Fibroblast of pulmonary artery (primary cell): ENCODE data around the gene TTC27.
A peak's percentile ranks its signal among the peaks of the same experiment; 100 is the strongest.

Experiments
- DNase-seq: peaks from one replicate; pipeline ENCODE4 v3.0.0-alpha.2; 2010; ENCODE audit warnings: low read depth
- H3K4me3 ChIP-seq: replicated peaks from 2 replicates; pipeline ENCODE4 v1.5.1; 2011; ENCODE audit warnings: low read depth, mild to moderate bottlenecking, control low read depth, low read length, moderate library complexity
- TF ChIP-seq, protein P1 (sequence below): IDR thresholded peaks from 2 replicates; pipeline ENCODE4 v1.5.1; 2011; ENCODE audit warnings: mild to moderate bottlenecking, control low read depth, low read length, inconsistent platforms; ENCODE audit errors: missing control alignments

The TTC27 gene

DNA sequence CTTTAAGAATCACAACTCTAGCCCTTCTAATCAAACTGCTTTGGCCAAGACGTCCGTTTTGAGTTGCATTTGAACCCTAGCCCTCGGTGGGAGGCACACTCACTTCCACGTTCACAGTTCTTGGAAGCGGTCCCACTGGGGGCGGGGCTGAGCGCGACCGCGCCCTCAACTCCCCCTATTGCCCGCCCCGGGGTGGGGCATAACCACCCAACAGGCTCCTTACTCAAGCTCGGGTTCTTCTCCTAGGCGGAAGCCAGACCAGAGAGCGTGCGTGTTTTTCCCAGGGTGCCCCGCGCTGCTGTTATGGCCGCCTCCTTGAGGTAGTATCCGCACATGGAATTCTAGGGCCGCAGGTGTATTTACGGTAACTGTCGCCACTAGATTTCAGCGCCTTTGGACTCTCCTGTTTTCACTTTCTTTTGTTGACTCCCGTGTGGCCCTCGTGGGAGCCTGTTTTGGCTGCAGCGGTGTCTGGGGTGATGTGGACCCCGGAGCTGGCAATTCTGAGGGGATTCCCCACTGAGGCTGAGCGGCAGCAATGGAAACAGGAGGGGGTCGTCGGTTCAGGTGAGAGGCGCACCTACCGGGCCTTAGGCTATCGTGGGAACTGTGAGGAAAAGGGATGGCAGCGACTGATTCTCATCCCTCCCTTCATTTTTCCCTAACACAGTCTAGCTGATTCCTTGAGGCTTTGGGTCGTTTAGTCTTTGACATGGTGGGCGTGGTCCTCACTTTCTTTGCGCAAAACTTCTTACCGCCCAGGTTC is at the start of gene TTC27:
TTC27 (plus strand) TSS at position 237 of the 766 bp plus-strand sequence; CDS start at position 480, 243 bp downstream.
- TF ChIP-seq, protein P1, sequence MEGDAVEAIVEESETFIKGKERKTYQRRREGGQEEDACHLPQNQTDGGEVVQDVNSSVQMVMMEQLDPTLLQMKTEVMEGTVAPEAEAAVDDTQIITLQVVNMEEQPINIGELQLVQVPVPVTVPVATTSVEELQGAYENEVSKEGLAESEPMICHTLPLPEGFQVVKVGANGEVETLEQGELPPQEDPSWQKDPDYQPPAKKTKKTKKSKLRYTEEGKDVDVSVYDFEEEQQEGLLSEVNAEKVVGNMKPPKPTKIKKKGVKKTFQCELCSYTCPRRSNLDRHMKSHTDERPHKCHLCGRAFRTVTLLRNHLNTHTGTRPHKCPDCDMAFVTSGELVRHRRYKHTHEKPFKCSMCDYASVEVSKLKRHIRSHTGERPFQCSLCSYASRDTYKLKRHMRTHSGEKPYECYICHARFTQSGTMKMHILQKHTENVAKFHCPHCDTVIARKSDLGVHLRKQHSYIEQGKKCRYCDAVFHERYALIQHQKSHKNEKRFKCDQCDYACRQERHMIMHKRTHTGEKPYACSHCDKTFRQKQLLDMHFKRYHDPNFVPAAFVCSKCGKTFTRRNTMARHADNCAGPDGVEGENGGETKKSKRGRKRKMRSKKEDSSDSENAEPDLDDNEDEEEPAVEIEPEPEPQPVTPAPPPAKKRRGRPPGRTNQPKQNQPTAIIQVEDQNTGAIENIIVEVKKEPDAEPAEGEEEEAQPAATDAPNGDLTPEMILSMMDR = no peak
- H3K4me3 ChIP-seq = peak within 1 kb of the TSS; percentile 100
- DNase-seq = peak; percentile 95

DNA sequence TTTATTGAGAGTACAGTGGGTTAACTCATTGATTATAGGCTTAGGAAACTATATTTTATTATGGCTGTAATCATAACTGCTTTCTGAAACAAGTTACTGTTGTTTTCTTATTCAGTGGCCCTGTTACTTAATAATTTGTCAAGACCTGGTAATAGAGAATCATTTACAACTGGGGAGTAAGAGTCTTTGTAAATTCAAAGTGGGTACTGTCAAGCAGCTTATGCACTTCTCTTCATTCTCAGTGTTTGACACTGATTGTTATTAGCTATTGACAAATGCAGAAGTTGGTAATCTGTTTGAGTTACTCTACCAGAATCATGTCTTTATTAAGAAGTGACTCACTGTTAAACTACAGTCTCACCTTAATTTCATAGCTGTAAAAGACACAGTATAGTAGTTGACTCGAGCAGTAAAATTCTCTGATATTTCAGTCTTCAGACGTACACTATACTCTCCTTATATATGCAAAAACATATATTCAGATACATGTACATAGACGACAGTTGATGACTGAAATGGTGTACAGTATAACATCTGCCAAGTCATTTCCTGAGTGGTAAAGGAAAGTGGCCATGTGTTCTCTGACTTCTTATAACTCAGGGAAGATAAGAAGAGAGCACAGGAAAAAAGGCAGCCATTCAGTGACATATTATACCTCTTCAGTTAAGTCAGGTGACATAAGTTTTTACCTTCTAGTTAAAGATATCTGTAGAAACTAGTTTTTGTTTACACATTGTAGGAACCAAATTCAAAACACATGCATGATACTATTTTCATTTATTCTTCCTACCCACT is 36.0 kb upstream of the TTC27 start:
- peak; percentile 58 for DNase-seq
- TF ChIP-seq, protein P1 = no peak
- no peak overlapping the region for H3K4me3 ChIP-seq

DNA sequence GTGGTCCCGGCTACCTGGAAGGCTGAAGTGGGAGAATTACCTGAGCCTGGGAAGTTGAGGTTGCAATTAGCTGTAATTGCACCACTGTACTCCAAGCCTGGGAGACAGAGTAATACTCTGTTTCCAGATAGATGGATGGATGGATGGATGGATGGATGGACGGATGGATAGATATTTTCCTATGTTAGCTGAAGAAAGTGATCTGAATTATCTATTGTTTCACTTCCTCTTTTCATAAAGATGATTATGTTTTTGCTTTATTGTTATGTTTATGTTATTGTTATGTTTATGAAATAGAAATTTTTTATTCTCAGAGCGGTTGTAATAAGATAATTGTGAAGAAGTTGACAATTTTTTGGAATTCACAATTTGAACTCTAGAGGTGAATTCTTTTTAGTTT is 33.3 kb upstream of the TTC27 start:
- no peak overlapping the region for H3K4me3 ChIP-seq
- no peak for DNase-seq
- TF ChIP-seq, protein P1 = no peak

DNA sequence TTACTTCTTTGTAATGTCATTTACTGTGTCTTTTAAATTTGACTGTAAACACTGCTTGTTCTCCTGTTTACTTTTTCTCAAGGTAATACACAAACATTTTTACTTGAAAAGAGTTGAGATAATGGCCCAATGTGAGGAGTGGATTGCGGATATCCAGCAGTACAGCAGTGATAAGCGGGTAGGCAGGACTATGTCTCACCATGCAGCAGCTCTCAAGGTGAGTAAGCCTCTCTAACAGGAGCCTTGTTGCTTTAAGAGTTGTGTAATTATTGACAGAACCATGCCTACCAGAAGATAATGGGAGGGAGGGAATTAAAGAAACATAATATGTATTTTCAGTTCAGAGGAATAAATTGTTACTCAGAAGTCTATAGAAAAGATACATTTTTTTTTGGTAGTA is 16.5 kb upstream of the TTC27 start:
- TF ChIP-seq, protein P1 = no peak
- no peak overlapping the region for H3K4me3 ChIP-seq
- DNase-seq = no peak

DNA sequence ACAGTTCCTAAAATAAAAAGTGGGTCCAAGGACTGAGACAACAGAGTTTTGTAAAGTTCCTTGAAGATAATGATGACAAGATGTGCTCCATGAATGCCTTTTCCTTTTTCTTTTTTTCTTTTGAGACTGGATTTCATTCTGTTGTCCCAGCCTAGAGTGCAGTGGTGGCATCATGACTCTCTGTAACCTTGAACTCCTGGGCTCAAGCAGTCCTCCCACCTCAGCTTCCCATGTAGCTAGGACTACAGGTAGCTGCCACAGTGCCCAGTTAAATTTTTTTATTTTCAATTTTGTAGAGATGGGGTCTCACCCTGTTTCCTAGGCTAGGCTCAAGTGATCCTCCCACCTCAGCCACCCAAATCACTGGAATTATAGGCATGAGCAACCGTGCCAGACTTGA is 16.1 kb upstream of the TTC27 start:
- H3K4me3 ChIP-seq = no peak overlapping the region
- no peak for DNase-seq
- TF ChIP-seq, protein P1 = no peak

DNA sequence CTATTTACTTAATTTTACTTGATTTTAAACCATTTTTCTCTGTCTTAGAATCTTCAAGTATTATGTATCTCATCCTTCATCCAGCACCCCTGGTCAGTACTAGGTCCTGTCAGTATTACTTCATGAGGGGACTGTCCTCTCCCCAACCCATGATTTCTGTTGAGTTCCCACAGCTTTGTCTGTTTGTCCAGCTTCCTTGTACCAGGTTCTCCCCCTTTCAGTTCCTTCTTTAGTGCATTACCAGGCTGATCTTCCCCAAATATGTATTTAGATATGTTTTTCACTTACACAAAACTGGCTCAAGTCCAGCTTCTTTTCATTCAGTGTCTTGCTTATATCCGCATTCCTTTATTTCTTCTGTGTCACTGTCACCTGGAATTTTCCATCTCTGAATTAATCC is 13.8 kb upstream of the TTC27 start:
- TF ChIP-seq, protein P1 = no peak
- DNase-seq = no peak
- no peak overlapping the region for H3K4me3 ChIP-seq
